HCT116 (cell line): ENCODE measurements around the gene LBHD1. TPM values are rescaled to one million over a fixed set of nuclear protein-coding genes. Genes with fewer than 3 reads are reported as not detected.

Source experiments
- ATAC-seq: fragments of 200-7000 bp; cut with Tn5 transposase; 2 replicates; pipeline ENCODE4 v1.9.1; 2020; ENCODE audit warnings: mild to moderate bottlenecking, moderate library complexity
- BruUV-seq: library from RNA; stranded (reverse); fragments of 400-500 nt; replicated peaks from 2 replicates; lab custom pipeline; 2021; lab: Mats Ljungman, UMichigan
- CTCF ChIA-PET: fragments of 300-600 bp; sonication (Branson Sonifier 250); formaldehyde crosslinking; loops from one replicate; lab custom pipeline; 2021; ENCODE audit warnings: antibody characterized with exemption; lab: Charles Lee
- POLR2A ChIA-PET: fragments of 300-600, 350-600 bp; sonication (Branson Sonifier 250); formaldehyde crosslinking; loops from one replicate; lab custom pipeline; 2021; ENCODE audit warnings: antibody characterized with exemption; lab: Charles Lee
- RAD21 ChIA-PET, 2 experiments: fragments of 300-600 bp; sonication (Branson Sonifier 250); formaldehyde crosslinking; loops; one replicate each; lab custom pipeline; 2023; ENCODE audit warnings: low total read pairs in 2 of 2; ENCODE audit not compliant: uncharacterized antibody in 2 of 2, unreplicated experiment in 2 of 2, low non-redundant PET in 1 of 2; lab: Charles Lee
- DNase-seq: peaks from one replicate; pipeline ENCODE4 v3.0.0-alpha.2; 2010; ENCODE audit warnings: low read depth, low spot score
- H2AFZ ChIP-seq: fragments of 200-600 bp; shearing (Covaris generic), sonication (generic); 2 replicates; pipeline ENCODE4 v1.6.1; 2017; ENCODE audit warnings: low read depth, mixed run types, mixed read lengths, antibody characterized with exemption, low read length; ENCODE audit not compliant: poor library complexity, severe bottlenecking
- H3K27ac ChIP-seq: 2 replicates; pipeline ENCODE4 v1.5.1; 2012; ENCODE audit warnings: low read depth, low read length
- H3K27me3 ChIP-seq: fragments of 200-600 bp; sonication (generic); 2 replicates; pipeline ENCODE4 v1.6.1; 2016; ENCODE audit warnings: mixed run types, low read length, mixed read lengths; ENCODE audit not compliant: insufficient read depth
- H3K36me3 ChIP-seq, 2 experiments: fragments of 200-500 bp in 1 of 2; fragments of 200-600 bp in 1 of 2; sonication (Bioruptor generic) in 1 of 2; sonication (generic) in 1 of 2; 2 replicates each; pipeline versions ENCODE4 v1.5.1 to v1.6.1; 2014 to 2016; ENCODE audit warnings: low read length in 2 of 2, inconsistent platforms in 1 of 2, mixed read lengths in 1 of 2, mixed run types in 1 of 2; ENCODE audit not compliant: insufficient read depth in 2 of 2, control insufficient read depth in 1 of 2
- H3K4me1 ChIP-seq, 2 experiments: fragments of 200-600 bp in 1 of 2; sonication (generic) in 1 of 2; 2 replicates each; pipeline versions ENCODE4 v1.5.1 to v1.6.1; 2012 to 2017; ENCODE audit warnings: low read length in 2 of 2, inconsistent platforms in 1 of 2, mild to moderate bottlenecking in 1 of 2, mixed read lengths in 1 of 2, mixed run types in 1 of 2, moderate library complexity in 1 of 2; ENCODE audit not compliant: insufficient read depth in 2 of 2, control insufficient read depth in 1 of 2
- H3K4me2 ChIP-seq: fragments of 200-600 bp; sonication (generic); 2 replicates; pipeline ENCODE4 v1.6.1; 2017; ENCODE audit warnings: mixed run types, low read length, mixed read lengths
- H3K4me3 ChIP-seq, 2 experiments: fragments of 200-600 bp in 1 of 2; sonication (generic) in 1 of 2; replicated peaks in 1 of 2; 2 replicates each; pipeline ENCODE4 v1.5.1; 2011 to 2016; ENCODE audit warnings: low read length in 2 of 2, control low read depth in 1 of 2, low read depth in 1 of 2, mild to moderate bottlenecking in 1 of 2, mixed read lengths in 1 of 2, mixed run types in 1 of 2
- H3K79me2 ChIP-seq: fragments of 200-600 bp; sonication (generic); 2 replicates; pipeline ENCODE4 v1.6.1; 2017; ENCODE audit warnings: mild to moderate bottlenecking, mixed run types, low read length, moderate library complexity, mixed read lengths; ENCODE audit not compliant: insufficient read depth
- H3K9ac ChIP-seq: fragments of 200-600 bp; sonication (generic); 2 replicates; pipeline ENCODE4 v1.6.1; 2016; ENCODE audit warnings: low read length, mixed read lengths
- H3K9me2 ChIP-seq: fragments of 200-600 bp; sonication (generic), shearing (Covaris generic); 2 replicates; pipeline ENCODE4 v1.6.1; 2017; ENCODE audit warnings: mixed run types, mild to moderate bottlenecking, moderate library complexity; ENCODE audit not compliant: insufficient read depth
- H3K9me3 ChIP-seq, 2 experiments: fragments of 200-500 bp in 1 of 2; fragments of 200-600 bp in 1 of 2; sonication (Bioruptor generic) in 1 of 2; sonication (generic) in 1 of 2; 2 replicates each; pipeline ENCODE4 v1.6.1; 2014 to 2017; ENCODE audit warnings: low read length in 2 of 2, mixed read lengths in 2 of 2, inconsistent platforms in 1 of 2, low read depth in 1 of 2, mild to moderate bottlenecking in 1 of 2, mixed run types in 1 of 2, moderate library complexity in 1 of 2; ENCODE audit not compliant: control insufficient read depth in 1 of 2, insufficient read depth in 1 of 2
- H4K20me1 ChIP-seq: fragments of 200-600 bp; sonication (generic), shearing (Covaris generic); 2 replicates; pipeline ENCODE4 v1.6.1; 2017; ENCODE audit warnings: mixed run types, mild to moderate bottlenecking, moderate library complexity; ENCODE audit not compliant: insufficient read depth
- CBX3 ChIP-seq: IDR thresholded peaks from 2 replicates; pipeline ENCODE4 v1.6.1; 2012; ENCODE audit warnings: low read depth
- CEBPB ChIP-seq: IDR thresholded peaks from 2 replicates; pipeline ENCODE4 v1.6.1; 2012; ENCODE audit warnings: low read depth
- EGR1 ChIP-seq: IDR thresholded peaks from 2 replicates; pipeline ENCODE4 v1.6.1; 2012; ENCODE audit warnings: low read depth
- ELF1 ChIP-seq: IDR thresholded peaks from 2 replicates; pipeline ENCODE4 v1.6.1; 2012; ENCODE audit warnings: low read depth, borderline replicate concordance
- EZH2 ChIP-seq: fragments of 200-600 bp; sonication (generic); IDR thresholded peaks from 2 replicates; pipeline ENCODE4 v1.6.1; 2017; ENCODE audit warnings: antibody characterized with exemption, mixed run types
- EZH2phosphoT487 ChIP-seq: fragments of 200-600 bp; IDR thresholded peaks from 2 replicates; pipeline ENCODE4 v1.6.1; 2018; ENCODE audit warnings: antibody characterized with exemption, borderline replicate concordance
- FOSL1 ChIP-seq: IDR thresholded peaks from 2 replicates; pipeline ENCODE4 v1.6.1; 2012; ENCODE audit warnings: low read depth
- JUND ChIP-seq: IDR thresholded peaks from 2 replicates; pipeline ENCODE4 v1.6.1; 2012
- POLR2A ChIP-seq: IDR thresholded peaks from 2 replicates; pipeline ENCODE4 v1.7.0; 2011; ENCODE audit warnings: borderline replicate concordance; ENCODE audit not compliant: insufficient read depth, insufficient read length; ENCODE audit errors: extremely low read depth
- POLR2AphosphoS5 ChIP-seq: IDR thresholded peaks from 2 replicates; pipeline ENCODE4 v1.6.1; 2011; ENCODE audit warnings: mild to moderate bottlenecking, low read depth, low read length, moderate library complexity
- SIN3A ChIP-seq: IDR thresholded peaks from 2 replicates; pipeline ENCODE4 v1.6.1; 2012; ENCODE audit warnings: low read depth
- SP1 ChIP-seq: IDR thresholded peaks from 2 replicates; pipeline ENCODE4 v1.6.1; 2012; ENCODE audit warnings: low read depth
- SRF ChIP-seq: IDR thresholded peaks from 2 replicates; pipeline ENCODE4 v1.6.1; 2012; ENCODE audit warnings: low read depth
- YY1 ChIP-seq: IDR thresholded peaks from 2 replicates; pipeline ENCODE4 v1.6.1; 2011; ENCODE audit warnings: low read length, low read depth, moderate library complexity, mild to moderate bottlenecking; ENCODE audit not compliant: insufficient replicate concordance; ENCODE audit errors: extremely low read depth
- ZNF274 ChIP-seq: fragments of 200-500 bp; sonication (Bioruptor generic); IDR thresholded peaks from 2 replicates; pipeline ENCODE4 v1.6.1; 2014; ENCODE audit warnings: mild to moderate bottlenecking, low read depth, low read length, inconsistent platforms
- intact Hi-C: fragments of 100-400 bp; cut with micrococcal nuclease; formaldehyde crosslinking; loops from 2 replicates; pipeline ENCODE4 v1.10.0; 2022
- total RNA-seq: library from RNA; stranded (reverse); gene quantifications from one replicate; pipeline ENCODE4 v1.2.1, GENCODE V29; 2021; ENCODE audit not compliant: unreplicated experiment
- TF ChIP-seq, protein P1 (sequence below): IDR thresholded peaks from 2 replicates; pipeline ENCODE4 v1.6.1; 2012
- TF ChIP-seq, protein P2 (sequence below): IDR thresholded peaks from 2 replicates; pipeline ENCODE4 v1.6.1; 2012
- TF ChIP-seq, protein P3 (sequence below): IDR thresholded peaks from 2 replicates; pipeline ENCODE4 v1.6.1; 2011; ENCODE audit warnings: mild to moderate bottlenecking, low read length, moderate library complexity; ENCODE audit not compliant: insufficient replicate concordance; ENCODE audit errors: extremely low read depth

LBHD1 gene
- total RNA-seq, 1 experiment from 2014 or later, result 14.7 TPM

DNA sequence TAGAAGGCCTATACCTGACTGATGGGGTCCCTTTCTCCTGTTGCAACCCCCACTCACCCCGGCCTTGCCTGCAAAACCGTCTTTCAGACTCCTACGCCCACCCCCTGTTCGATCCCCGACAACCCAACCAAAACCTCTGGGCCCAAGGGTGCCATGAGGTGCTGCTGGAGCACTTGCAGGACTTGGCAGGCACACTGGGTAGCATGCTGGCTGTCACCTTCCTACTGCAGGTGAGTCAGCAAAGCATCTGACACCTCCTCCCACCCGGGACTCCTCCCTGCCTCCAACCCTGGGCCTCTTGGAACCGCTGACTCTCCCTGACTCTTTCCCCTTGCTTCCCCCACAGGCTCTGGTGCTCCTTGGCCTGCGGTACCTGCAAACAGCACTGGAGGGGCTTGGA is 57.8 kb downstream of the LBHD1 start:
- Histone ChIP-seq H3K9me3 (no peaks in the 10 kb centered on the region), H4K20me1 (no peaks in the 10 kb centered on the region), H2AFZ (no peak overlapping the region), H3K4me2 (peak overlapping the region; percentile 87), H3K9me2 (no peaks in the 10 kb centered on the region), H3K9ac (peak overlapping the region; percentile 93), H3K79me2 (peaks cover 13% of the 10 kb centered on the region), H3K4me3 (peak overlapping the region in 1 of 2 experiments; percentile 32; a peak in 1 of 4 replicates), H3K27ac (peak overlapping the region; percentile 83), H3K4me1 (peaks cover 28 to 45% of the 10 kb centered on the region in 2 experiments), H3K27me3 (no peaks in the 10 kb centered on the region), H3K36me3 (peaks cover 0 to 5% of the 10 kb centered on the region in 2 experiments; a peak in 2 of 4 replicates)
- ChIA-PET POLR2A (interaction anchor here (0.9 to 2.2 kb wide), 2 partner anchors 8 to 23 kb away, joined by 3 to 5 read pairs; partner anchors contain the start of genes B3GAT3 and TUT1), CTCF (no interaction called here), RAD21 (no interaction called here)
- ATAC-seq (peak; percentile 43), DNase-seq (no peak)
- TF ChIP-seq, protein P1, sequence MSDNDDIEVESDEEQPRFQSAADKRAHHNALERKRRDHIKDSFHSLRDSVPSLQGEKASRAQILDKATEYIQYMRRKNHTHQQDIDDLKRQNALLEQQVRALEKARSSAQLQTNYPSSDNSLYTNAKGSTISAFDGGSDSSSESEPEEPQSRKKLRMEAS, result peak; percentile 88
- TF ChIP-seq SIN3A (peak; percentile 66; the same call in 1 of the 2 replicates), ZNF274 (no peak)
- intact Hi-C loops, result loop anchor here (5.0 kb wide), 1 partner anchor 33 kb away; the partner anchor contains the start of gene GANAB
- no TSS peak for BruUV-seq

DNA sequence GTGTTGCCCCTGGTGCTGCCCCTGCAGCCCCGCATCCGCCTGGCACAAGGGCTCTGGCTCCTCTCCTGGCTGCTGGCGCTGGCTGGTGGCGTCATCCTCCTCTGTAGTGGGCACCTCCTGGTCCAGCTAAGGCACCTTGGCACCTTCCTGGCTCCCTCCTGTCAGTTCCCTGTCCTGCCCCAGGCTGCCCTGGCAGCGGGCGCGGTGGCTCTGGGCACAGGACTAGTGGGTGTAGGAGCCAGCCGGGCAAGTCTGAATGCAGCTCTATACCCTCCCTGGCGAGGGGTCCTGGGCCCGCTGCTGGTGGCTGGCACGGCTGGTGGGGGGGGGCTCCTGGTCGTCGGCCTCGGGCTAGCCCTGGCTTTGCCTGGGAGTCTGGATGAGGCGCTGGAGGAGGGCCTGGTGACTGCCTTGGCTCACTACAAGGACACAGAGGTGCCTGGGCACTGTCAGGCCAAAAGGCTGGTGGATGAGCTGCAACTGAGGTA is 58.7 kb downstream of the LBHD1 start:
- BruUV-seq, result no TSS peak
- H3K9me3 ChIP-seq, result no peaks in the 10 kb centered on the region
- CTCF ChIA-PET, result interaction anchor here (2.8 kb wide), 1 partner anchor 8 kb away, joined by 16 read pairs; the partner anchor contains the start of gene B3GAT3
- H3K4me3 ChIP-seq, result no peak overlapping the region
- intact Hi-C loops, result loop anchor here (5.0 kb wide), 1 partner anchor 34 kb away; the partner anchor contains the start of gene GANAB
- no peaks in the 10 kb centered on the region for H3K27me3 ChIP-seq
- no peak overlapping the region for H2AFZ ChIP-seq
- DNase-seq, result no peak
- H3K9me2 ChIP-seq, result no peaks in the 10 kb centered on the region
- no peak for ATAC-seq
- H3K27ac ChIP-seq, result peak overlapping the region; percentile 83
- H3K36me3 ChIP-seq, result peaks cover 0 to 5% of the 10 kb centered on the region in 2 experiments; a peak in 2 of 4 replicates
- H3K4me2 ChIP-seq, result peak overlapping the region; percentile 87
- peaks cover 28 to 45% of the 10 kb centered on the region in 2 experiments for H3K4me1 ChIP-seq
- POLR2A ChIA-PET, result interaction anchor here (2.2 kb wide), 1 partner anchor 8 kb away, joined by 5 read pairs; the partner anchor contains the start of gene B3GAT3
- RAD21 ChIA-PET, result no interaction called here
- H3K9ac ChIP-seq, result peak overlapping the region; percentile 93
- no peaks in the 10 kb centered on the region for H4K20me1 ChIP-seq
- peaks cover 13% of the 10 kb centered on the region for H3K79me2 ChIP-seq
- TF ChIP-seq ELF1 (no peak), SRF (no peak), CBX3 (no peak), FOSL1 (no peak), JUND (no peak), ZNF274 (no peak), SP1 (no peak), YY1 (no peak), CEBPB (no peak), POLR2AphosphoS5 (no peak), EGR1 (no peak), POLR2A (no peak), EZH2 (no peak), EZH2phosphoT487 (no peak), SIN3A (no peak)
- TF ChIP-seq, protein P2, sequence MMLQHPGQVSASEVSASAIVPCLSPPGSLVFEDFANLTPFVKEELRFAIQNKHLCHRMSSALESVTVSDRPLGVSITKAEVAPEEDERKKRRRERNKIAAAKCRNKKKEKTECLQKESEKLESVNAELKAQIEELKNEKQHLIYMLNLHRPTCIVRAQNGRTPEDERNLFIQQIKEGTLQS, result no peak
- TF ChIP-seq, protein P1, result no peak
- TF ChIP-seq, protein P3, sequence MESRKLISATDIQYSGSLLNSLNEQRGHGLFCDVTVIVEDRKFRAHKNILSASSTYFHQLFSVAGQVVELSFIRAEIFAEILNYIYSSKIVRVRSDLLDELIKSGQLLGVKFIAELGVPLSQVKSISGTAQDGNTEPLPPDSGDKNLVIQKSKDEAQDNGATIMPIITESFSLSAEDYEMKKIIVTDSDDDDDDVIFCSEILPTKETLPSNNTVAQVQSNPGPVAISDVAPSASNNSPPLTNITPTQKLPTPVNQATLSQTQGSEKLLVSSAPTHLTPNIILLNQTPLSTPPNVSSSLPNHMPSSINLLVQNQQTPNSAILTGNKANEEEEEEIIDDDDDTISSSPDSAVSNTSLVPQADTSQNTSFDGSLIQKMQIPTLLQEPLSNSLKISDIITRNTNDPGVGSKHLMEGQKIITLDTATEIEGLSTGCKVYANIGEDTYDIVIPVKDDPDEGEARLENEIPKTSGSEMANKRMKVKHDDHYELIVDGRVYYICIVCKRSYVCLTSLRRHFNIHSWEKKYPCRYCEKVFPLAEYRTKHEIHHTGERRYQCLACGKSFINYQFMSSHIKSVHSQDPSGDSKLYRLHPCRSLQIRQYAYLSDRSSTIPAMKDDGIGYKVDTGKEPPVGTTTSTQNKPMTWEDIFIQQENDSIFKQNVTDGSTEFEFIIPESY, result no peak
